NCI-H82 treated with DMSO at 0.1 percent for 48 hours (cell line): ENCODE data around the gene PSMC3.
A peak's percentile ranks its signal among the peaks of the same experiment; 100 is the strongest.

Experiments used
- DNase-seq: peaks from one replicate; lab custom pipeline; 2025; ENCODE audit not compliant: unreplicated experiment; lab: John Stamatoyannopoulos, UW

Gene PSMC3

GRCh38 chr11:47413908-47414684 lies 12.1 kb downstream of the PSMC3 start:
- DNase-seq = no peak

GRCh38 chr11:47413351-47413750 lies 12.9 kb downstream of the PSMC3 start:
- no peak for DNase-seq

GRCh38 chr11:47411884-47412746 lies 14.1 kb downstream of the PSMC3 start:
- no peak for DNase-seq

GRCh38 chr11:47410370-47411264 lies 15.6 kb downstream of the PSMC3 start:
- DNase-seq = no peak

- no peak for DNase-seq
These were observed 16.5 kb downstream of the PSMC3 start for GRCh38 chr11:47409440-47410369.

GRCh38 chr11:47408598-47409439 lies 17.4 kb downstream of the PSMC3 start:
- DNase-seq = no peak

GRCh38 chr11:47407746-47408590 lies 18.3 kb downstream of the PSMC3 start, which contains the start of gene SLC39A13:
Gene SLC39A13 (plus strand): TSS chr11:47408590. CDS start chr11:47410095, 1,505 bp downstream.
- DNase-seq = peak; percentile 56

DNA sequence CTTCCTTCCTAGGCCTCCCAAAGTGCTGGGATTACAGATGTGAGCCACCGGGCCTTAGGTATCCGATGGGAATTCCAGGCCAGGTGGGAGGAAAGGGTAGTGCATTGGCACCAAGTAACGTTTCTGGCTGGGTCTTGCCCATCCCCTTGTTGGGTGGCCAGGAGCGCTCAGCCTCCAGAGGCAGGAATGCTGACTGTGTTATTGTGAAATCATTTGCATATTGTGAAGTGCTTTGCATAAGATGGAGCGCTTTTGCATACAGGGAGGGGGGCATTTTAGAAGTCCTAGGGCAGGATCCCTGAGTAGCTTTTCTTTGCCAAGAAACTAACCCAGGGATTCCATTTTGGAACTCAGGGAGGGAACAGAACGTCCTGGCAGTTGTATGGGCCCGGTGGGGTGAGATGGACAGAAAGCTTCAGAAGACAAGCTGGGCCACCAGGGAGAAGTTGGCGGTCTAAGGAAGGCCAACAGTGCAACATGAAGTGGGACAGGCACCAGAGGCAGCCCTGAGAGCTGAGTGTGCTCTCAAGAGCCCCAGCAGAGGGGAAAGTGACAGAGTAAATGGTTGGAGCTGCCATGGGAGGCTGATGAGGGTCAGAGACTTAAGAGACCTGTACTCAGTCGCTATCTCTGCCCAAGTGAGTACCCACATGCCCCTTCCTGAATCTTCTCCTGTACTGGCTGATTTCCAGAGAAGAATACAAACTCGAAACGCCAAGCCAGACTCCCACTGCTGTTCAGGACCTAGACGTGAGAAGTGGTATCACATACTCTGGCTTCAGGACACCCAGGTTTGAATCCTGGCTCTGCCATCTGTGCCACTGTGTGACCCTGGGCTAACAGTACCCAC lies 19.1 kb downstream of the PSMC3 start:
- no peak for DNase-seq

- peak; percentile 17 for DNase-seq
These were observed 22.7 kb downstream of the PSMC3 start for GRCh38 chr11:47403571-47403970.

- no peak for DNase-seq
These were observed 23.1 kb downstream of the PSMC3 start for GRCh38 chr11:47403135-47403534.

DNA sequence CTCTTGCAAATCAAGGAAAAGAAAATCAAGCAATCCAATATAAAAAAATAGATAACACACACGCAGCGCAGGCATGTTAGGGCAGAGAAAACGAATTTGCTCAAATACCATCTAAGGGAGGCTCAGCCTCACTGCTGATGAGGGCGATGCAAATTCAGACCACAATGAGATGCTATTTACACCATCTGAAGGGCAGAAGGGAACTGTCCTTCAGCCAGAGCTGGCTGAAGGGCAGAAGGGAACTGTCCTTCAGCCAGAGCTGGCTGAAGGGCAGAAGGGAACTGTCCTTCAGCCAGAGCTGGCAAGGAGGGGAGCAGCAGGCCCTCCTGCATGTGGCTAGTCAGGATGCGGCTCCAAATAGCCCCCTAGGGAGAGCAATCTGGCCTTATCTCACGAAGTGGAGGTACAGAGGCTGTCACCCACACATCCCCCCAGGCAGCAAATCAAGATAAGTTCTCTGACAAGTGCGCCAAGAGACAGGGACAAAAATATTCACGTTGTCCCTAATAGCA lies 25.4 kb downstream of the PSMC3 start:
- DNase-seq = no peak

DNA sequence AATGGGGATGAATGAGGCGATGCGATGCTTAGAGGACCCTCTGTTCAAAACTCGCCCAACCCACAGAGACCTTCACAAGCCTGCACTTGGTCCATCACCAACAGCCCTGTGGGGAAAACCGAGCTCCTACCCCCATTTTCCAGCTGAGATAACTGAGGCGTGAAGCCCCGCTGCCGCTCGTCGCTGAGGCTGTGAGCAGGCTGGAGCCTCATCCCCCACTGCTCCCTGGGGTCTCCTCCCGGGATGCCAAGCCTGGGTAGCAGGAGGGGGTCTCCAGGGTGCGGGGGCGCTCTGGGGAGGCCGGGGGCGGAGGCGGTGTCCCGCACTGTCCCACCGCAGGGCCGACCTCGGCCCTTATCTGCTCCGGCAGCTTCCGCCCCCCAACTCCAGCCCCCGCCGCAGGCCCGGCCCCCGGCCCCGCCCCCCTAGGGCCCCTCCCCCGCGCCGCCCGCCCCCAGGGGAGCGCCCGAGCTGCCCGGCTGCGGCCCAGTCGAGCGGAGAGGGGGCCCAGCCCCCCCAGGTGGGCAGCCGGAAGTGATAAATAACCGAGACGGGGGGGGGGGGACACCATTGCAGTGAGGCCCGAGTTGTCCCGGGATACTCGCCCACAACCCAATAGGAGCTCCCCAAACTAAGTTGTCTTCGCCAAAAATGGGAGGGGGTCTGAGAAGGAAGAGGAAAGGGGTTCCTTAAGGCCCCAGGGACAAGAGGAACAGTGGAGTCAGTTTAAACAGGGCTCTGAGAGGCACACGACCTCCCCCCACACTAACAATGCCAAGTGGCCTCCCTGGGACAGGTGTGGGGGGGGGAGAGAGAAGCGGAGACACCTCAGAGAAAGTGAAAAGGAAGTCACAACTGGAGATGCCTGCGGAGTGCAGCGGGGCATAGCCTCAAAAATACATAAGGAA lies 26.1 kb downstream of the PSMC3 start:
- no peak for DNase-seq

DNA sequence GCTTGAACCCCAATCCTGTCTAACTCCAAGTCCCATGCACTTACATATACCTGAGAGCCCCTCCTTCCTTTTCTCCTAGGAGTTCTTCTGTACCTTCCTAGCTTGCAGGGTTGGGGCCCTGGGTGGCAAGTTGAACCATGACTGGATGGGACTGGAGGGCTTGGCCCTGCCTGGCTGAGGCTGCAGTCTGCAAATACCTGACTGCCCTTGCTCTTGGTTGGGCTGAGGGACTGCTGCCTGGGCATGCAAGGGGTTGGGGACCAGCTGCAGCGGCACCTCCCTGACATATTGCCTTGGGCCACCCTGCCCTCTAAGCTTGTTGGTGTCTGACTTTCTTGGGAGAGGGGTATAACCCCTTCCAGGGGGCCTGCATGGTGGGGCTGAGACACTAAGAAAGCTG lies 27.7 kb downstream of the PSMC3 start:
- no peak for DNase-seq

- no peak for DNase-seq
These were observed 28.2 kb downstream of the PSMC3 start for GRCh38 chr11:47398011-47398410.

DNA sequence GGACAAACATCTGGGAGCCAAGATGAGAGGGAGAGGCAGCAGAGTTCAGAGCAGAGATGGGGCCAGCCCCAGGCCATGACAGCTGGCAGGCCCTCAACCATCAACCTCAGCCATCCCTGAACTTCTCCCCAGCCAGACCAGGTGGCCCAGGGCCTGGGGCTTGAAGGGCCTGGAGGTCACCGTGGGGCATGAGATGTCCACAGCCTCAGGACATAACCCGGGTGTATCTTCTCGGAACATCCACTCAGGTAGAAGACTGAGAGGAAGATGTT lies 30.3 kb downstream of the PSMC3 start:
- no peak for DNase-seq
